Heart left ventricle (tissue), 16 donors: ENCODE data around the gene DUSP18. TPM values are rescaled to one million over a fixed set of nuclear protein-coding genes. Genes with fewer than 3 reads are reported as not detected.
"Not testable (repeated sequence)": the region's sequence is repeated elsewhere in the genome, so short reads cannot be mapped to it uniquely, and the experiment has no call there.

Source experiments
- ATAC-seq, 4 donors: fragments of 200-7000 bp; cut with Tn5 transposase; one replicate each; pipeline ENCODE4 v1.9.1; 2020 to 2022; ENCODE audit warnings: moderate library complexity in 4 of 4, mild to moderate bottlenecking in 3 of 4, moderate number of reproducible peaks in 1 of 4
- DNase-seq, 5 donors: peaks; one replicate each; pipeline ENCODE4 v3.0.0-alpha.2; 2020
- H3K27ac ChIP-seq, 12 donors: fragments of 200-600 bp; sonication (generic) in 4 of 12; one replicate each; pipeline versions ENCODE4 v1.5.0 to v1.8.0; 2016 to 2022; ENCODE audit warnings: mild to moderate bottlenecking in 2 of 12
- H3K27me3 ChIP-seq, 9 donors: fragments of 200-600 bp; sonication (generic) in 2 of 9; one replicate each; pipeline versions ENCODE4 v1.5.1 to v1.8.0; 2016 to 2022; ENCODE audit warnings: mild to moderate bottlenecking in 3 of 9
- H3K36me3 ChIP-seq, 9 donors: fragments of 200-600 bp; sonication (generic) in 2 of 9; one replicate each; pipeline versions ENCODE4 v1.5.0 to v1.8.0; 2018 to 2022; ENCODE audit warnings: mild to moderate bottlenecking in 2 of 9
- H3K4me1 ChIP-seq, 12 donors: fragments of 200-600 bp; sonication (generic) in 4 of 12; one replicate each; pipeline versions ENCODE4 v1.5.0 to v1.8.0; 2016 to 2022; ENCODE audit warnings: mild to moderate bottlenecking in 3 of 12
- H3K4me3 ChIP-seq, 12 donors: fragments of 200-600 bp; sonication (generic) in 4 of 12; one replicate each; pipeline versions ENCODE4 v1.5.0 to v1.8.0; 2017 to 2022; ENCODE audit warnings: mild to moderate bottlenecking in 9 of 12, moderate library complexity in 4 of 12
- H3K9me3 ChIP-seq, 12 donors: fragments of 200-600 bp; sonication (generic) in 4 of 12; one replicate each; pipeline versions ENCODE4 v1.5.0 to v1.8.0; 2016 to 2022; ENCODE audit warnings: mild to moderate bottlenecking in 1 of 12
- CTCF ChIP-seq, 12 donors: fragments of 200-600 bp; sonication (generic) in 4 of 12; IDR thresholded peaks; one replicate each; pipeline versions ENCODE4 v1.5.0 to v1.8.0; 2018 to 2022; ENCODE audit warnings: antibody characterized with exemption in 12 of 12, mild to moderate bottlenecking in 5 of 12
- POLR2A ChIP-seq, 2 donors: fragments of 450-650 bp; IDR thresholded peaks; one replicate each; pipeline ENCODE4 v1.6.1; 2017; ENCODE audit warnings: antibody characterized with exemption in 2 of 2, mild to moderate bottlenecking in 2 of 2, moderate library complexity in 2 of 2
- WGBS, 4 donors: extraction: QIAGEN DNeasy Blood & Tissue Kit in 2 of 4; methylation state at CpG; one replicate each; pipeline versions ENCODE4 v1.1.5 to v1.1.7; 2013 to 2018; 5-methylcytosine and 5-hydroxymethylcytosine counted together
- intact Hi-C, 10 donors: fragments of 100-400 bp; cut with DNase I; formaldehyde crosslinking; loops; one replicate each; pipeline versions ENCODE4 v1.11.1 to v1.14.2; 2022
- polyA plus RNA-seq, 2 donors: library from polyadenylated mRNA; stranded (reverse); fragments of 200-250 nt; gene quantifications; one replicate each; pipeline ENCODE4 v1.2.3, GENCODE V29; 2013
- total RNA-seq, 9 donors: library from RNA; depleted of rRNA in 2 of 9; stranded (reverse); fragments of >200 nt in 2 of 9; fragmentation: NEBNext Ultra II Directional in 3 of 9; extraction: Animal tissue kit (Norgen Biotek cat#: 25700) in 3 of 9; gene quantifications; one replicate each; pipeline versions ENCODE4 v1.1.0 to v1.2.4, GENCODE V29; 2016 to 2023
- donor health status: ischemic (EF 13 %, LVEDD 7.1; RV severe dilation, severe dysfunction).
- donor health status: healthy with polysubstance abuse.
- donor health status: DM: no; HTN: yes; CAD: no.
- donor health status: DM: no; HTN: no; CAD: no.
- donor health status: ischemic (EF 25% LVEDD 6.9; RV normal size, moderate dysfunction).
- donor health status: ischemic (EF 25% LVEDD 5.7; RV mildly dilated, moderate dysfunction).
- donor health status: healthy.
- donor health status: DM: yes; HTN: yes; CAD: no.
- donor health status: ischemic (EF 35%, LVEDD 5.7; RV mildly dilated, moderate dysfunction).
- donor health status: nonischemic (EF 11% LVEDD 7.7; RV severe dilation, severe dysfunction).
- donor health status: DM: yes; HTN: yes; CAD: no.
- donor health status: PGD.
- donor health status: ischemic (EF 29% LVEDD 5.4; RV normal size, mild dysfunction).
- donor health status: nonischemic (EF 23%, LVEDD 6.1; RV moderate dilation, normal function).

Gene DUSP18
- total and polyA plus RNA-seq, 11 donors, result 1.6 to 6.1 (median 3.1) TPM

GRCh38 chr22:30635273-30636225 is 32.1 kb downstream of the DUSP18 start, which contains the start of gene SLC35E4:
SLC35E4 (plus strand) TSS chr22:30635781; CDS start chr22:30636451, 670 bp downstream.
- intact Hi-C loops, result loop anchor here (1.0 to 10.0 kb wide), 12 partner anchors 31 to 287 kb away; partner anchors contain the start of genes DUSP18 (in 3 of the 10), OSBP2 (in 1 of the 10) and PES1 (in 1 of the 10)

GRCh38 chr22:30634471-30635233 is 33.0 kb downstream of the DUSP18 start:
- TF ChIP-seq POLR2A (IDR thresholded peaks at IDR 0.05) (no peak), CTCF (IDR thresholded peaks at IDR 0.05) (peak; percentile 91 to 96 (median 94))
- peak; percentile 65 to 82 (median 74) for ATAC-seq
- Histone ChIP-seq H3K27me3 (no peaks in the 10 kb centered on the region), H3K4me3 (peak overlapping the region in 11 of 12 donors; percentile 6 to 90 (median 77)), H3K36me3 (no peaks in the 10 kb centered on the region), H3K9me3 (no peaks in the 10 kb centered on the region), H3K27ac (peak overlapping the region; percentile 23 to 98 (median 88)), H3K4me1 (peaks cover 0 to 37% (median 27%) of the 10 kb centered on the region in 12 donors)
- DNase-seq, result peak; percentile 83 to 93 (median 85)
- WGBS, 4 donors, result 10 to 18% (median 13%) methylated on average over 25 to 29 of the region's 29 CpGs
- intact Hi-C loops, result loop anchor here (1.0 to 10.0 kb wide), 14 partner anchors 32 to 288 kb away; partner anchors contain the start of genes DUSP18 (in 3 of the 10), OSBP2 (in 1 of the 10) and PES1 (in 1 of the 10)

More at GRCh38 chr22:30635273-30636225, 32.1 kb downstream of the DUSP18 start, which contains the start of gene SLC35E4:
- TF ChIP-seq POLR2A (IDR thresholded peaks at IDR 0.05) (peak; percentile 2 to 93), CTCF (IDR thresholded peaks at IDR 0.05) (peak in 6 of 12 donors; percentile 7 to 30 (median 20))
- Histone ChIP-seq H3K9me3 (no peaks in the 10 kb centered on the region), H3K27me3 (no peaks in the 10 kb centered on the region), H3K27ac (peak within 1 kb of the TSS; percentile 24 to 98 (median 88)), H3K4me3 (peak within 1 kb of the TSS; percentile 57 to 90 (median 74)), H3K36me3 (no peaks in the 10 kb centered on the region), H3K4me1 (peaks cover 0 to 41% (median 29%) of the 10 kb centered on the region in 12 donors)
- 1 to 5% (median 1%) methylated on average over 25 to 75 of the region's 75 CpGs for WGBS, 4 donors
- ATAC-seq (peak; percentile 93 to 96 (median 95)), DNase-seq (peak; percentile 95 to 98 (median 95))

GRCh38 chr22:30631469-30631868 is 36.2 kb downstream of the DUSP18 start:
- not testable (repeated sequence) for ATAC-seq, H3K36me3 ChIP-seq, DNase-seq, H3K9me3 ChIP-seq, H3K27me3 ChIP-seq, H3K4me3 ChIP-seq, H3K27ac ChIP-seq
- intact Hi-C loops, result loop anchor here in 3 of 10 donors (5.0 to 10.0 kb wide), 3 partner anchors 283 to 291 kb away; no protein-coding TSS in a partner anchor
- 92 to 97% (median 96%) methylated on average over 11 to 25 of the region's 31 CpGs for WGBS, 4 donors
- H3K4me1 ChIP-seq, result peaks cover 0 to 34% (median 15%) of the 10 kb centered on the region in 12 donors

- DNase-seq (peak in 4 of 5 donors; percentile 32 to 72 (median 42)), ATAC-seq (peak; percentile 54 to 91 (median 72))
- no peak overlapping the region for H3K4me3 ChIP-seq
- TF ChIP-seq CTCF (IDR thresholded peaks at IDR 0.05) (no peak), POLR2A (IDR thresholded peaks at IDR 0.05) (no peak)
- intact Hi-C loops, result loop anchor here in 1 of 10 donors (10.0 kb wide), 1 partner anchor 296 kb away; no protein-coding TSS in a partner anchor
- no peaks in the 10 kb centered on the region for H3K9me3 ChIP-seq
- peaks cover 0 to 8% (median 0%) of the 10 kb centered on the region in 9 donors for H3K36me3 ChIP-seq
- H3K27me3 ChIP-seq, result no peaks in the 10 kb centered on the region
- H3K27ac ChIP-seq, result peak overlapping the region in 2 of 12 donors; percentile 14 to 16
- 32 to 53% (median 48%) methylated on average over 4 of the region's 4 CpGs for WGBS, 4 donors
- H3K4me1 ChIP-seq, result peaks cover 0 to 16% (median 0%) of the 10 kb centered on the region in 12 donors
These were observed 39.2 kb downstream of the DUSP18 start for GRCh38 chr22:30628491-30628890.
